ENCODE data around the gene REEP3.
"Not testable (repeated sequence)": the region's sequence is repeated elsewhere in the genome, so short reads cannot be mapped to it uniquely, and the experiment has no call there.

REEP3 gene

GRCh38 chr10:63553473-63553872 is 32.3 kb downstream of the REEP3 start:
- no peak for FAIRE-seq

GRCh38 chr10:63554657-63555056 is 33.5 kb downstream of the REEP3 start:
- no peak for FAIRE-seq

GRCh38 chr10:63555330-63555729 is 34.1 kb downstream of the REEP3 start:
- FAIRE-seq, result no peak

GRCh38 chr10:63558132-63558784 is 37.1 kb downstream of the REEP3 start:
- no peak for FAIRE-seq

GRCh38 chr10:63561341-63561740 is 40.1 kb downstream of the REEP3 start:
- FAIRE-seq, result no peak

- no peak for FAIRE-seq
These were observed 41.2 kb downstream of the REEP3 start for GRCh38 chr10:63562391-63562790.

- FAIRE-seq, result no peak
These were observed 41.7 kb downstream of the REEP3 start for GRCh38 chr10:63562857-63563256.

- no peak for FAIRE-seq
These were observed 42.4 kb downstream of the REEP3 start for GRCh38 chr10:63563623-63564022.

GRCh38 chr10:63564731-63565130 is 43.5 kb downstream of the REEP3 start:
- FAIRE-seq, result not testable (repeated sequence)

GRCh38 chr10:63573068-63573697 is 52.0 kb downstream of the REEP3 start:
- FAIRE-seq, result no peak

GRCh38 chr10:63574011-63574410 is 52.8 kb downstream of the REEP3 start:
- FAIRE-seq, result no peak

GRCh38 chr10:63576501-63576900 is 55.3 kb downstream of the REEP3 start:
- no peak for FAIRE-seq

- no peak for FAIRE-seq
These were observed 57.3 kb downstream of the REEP3 start for GRCh38 chr10:63578501-63578900.

- no peak for FAIRE-seq
These were observed 58.3 kb downstream of the REEP3 start for GRCh38 chr10:63579371-63580014.

GRCh38 chr10:63582690-63583089 is 61.5 kb downstream of the REEP3 start:
- FAIRE-seq, result no peak

- FAIRE-seq, result no peak
These were observed 62.2 kb downstream of the REEP3 start for GRCh38 chr10:63583397-63583796.

- no peak for FAIRE-seq
These were observed 62.9 kb downstream of the REEP3 start for GRCh38 chr10:63583909-63584724.

- no peak for FAIRE-seq
These were observed 63.5 kb downstream of the REEP3 start for GRCh38 chr10:63584725-63585035.

- no peak for FAIRE-seq
These were observed 63.8 kb downstream of the REEP3 start for GRCh38 chr10:63585041-63585440.

- no peak for FAIRE-seq
These were observed 64.8 kb downstream of the REEP3 start for GRCh38 chr10:63586043-63586442.

- FAIRE-seq, result no peak
These were observed 66.0 kb downstream of the REEP3 start for GRCh38 chr10:63587191-63587590.

GRCh38 chr10:63588436-63589167 is 67.4 kb downstream of the REEP3 start:
- no peak for FAIRE-seq

All from G401.6 (cell line).